ENCODE measurements around the gene WSCD2. TPM values are rescaled to one million over a fixed set of nuclear protein-coding genes. Genes with fewer than 3 reads are reported as not detected.
"Not testable (repeated sequence)": the region's sequence is repeated elsewhere in the genome, so short reads cannot be mapped to it uniquely, and the experiment has no call there.

Gene WSCD2
- total RNA-seq, 2 experiments from 2014 or later, result not detected

- Mint-ChIP-seq H3K4me3 (no peak overlapping the region), H3K36me3 (ENCODE audit: low read depth) (no peaks in the 10 kb centered on the region), H3K4me1 (no peaks in the 10 kb centered on the region), H3K9me3 (no peaks in the 10 kb centered on the region), H3K27me3 (peaks cover 2% of the 10 kb centered on the region), H3K27ac (no peak overlapping the region)
- no peak for DNase-seq
- ChIA-PET POLR2A (no interaction called here), CTCF (interaction anchor here (1.2 kb wide), 1 partner anchor 14 kb away, joined by 3 read pairs; no protein-coding TSS in a partner anchor)
Observed at GRCh38 chr12:108207791-108208730, 79.0 kb downstream of the WSCD2 start.

- ChIA-PET CTCF (no interaction called here), POLR2A (no interaction called here)
- Mint-ChIP-seq H3K36me3 (ENCODE audit: low read depth) (no peaks in the 10 kb centered on the region), H3K27me3 (no peaks in the 10 kb centered on the region), H3K27ac (no peak overlapping the region), H3K9me3 (no peaks in the 10 kb centered on the region), H3K4me1 (no peaks in the 10 kb centered on the region), H3K4me3 (no peak overlapping the region)
- no peak for DNase-seq
Observed at GRCh38 chr12:108210001-108210400, 80.9 kb downstream of the WSCD2 start.

- Mint-ChIP-seq H3K4me1 (no peaks in the 10 kb centered on the region), H3K36me3 (ENCODE audit: low read depth) (no peaks in the 10 kb centered on the region), H3K27me3 (no peaks in the 10 kb centered on the region), H3K4me3 (no peak overlapping the region), H3K9me3 (no peaks in the 10 kb centered on the region), H3K27ac (no peak overlapping the region)
- ChIA-PET POLR2A (no interaction called here), CTCF (no interaction called here)
- no peak for DNase-seq
Observed at GRCh38 chr12:108211157-108211556, 82.1 kb downstream of the WSCD2 start.

- H3K4me1 Mint-ChIP-seq, result no peaks in the 10 kb centered on the region
- H3K27ac Mint-ChIP-seq, result no peak overlapping the region
- DNase-seq, result no peak
- no peak overlapping the region for H3K4me3 Mint-ChIP-seq
- no peaks in the 10 kb centered on the region for H3K36me3 Mint-ChIP-seq (ENCODE audit: low read depth)
- no peaks in the 10 kb centered on the region for H3K27me3 Mint-ChIP-seq
- H3K9me3 Mint-ChIP-seq, result no peaks in the 10 kb centered on the region
- ChIA-PET CTCF (interaction anchor here (0.8 kb wide), 1 partner anchor 23 kb away, joined by 3 read pairs; no protein-coding TSS in a partner anchor), POLR2A (no interaction called here)
Observed at GRCh38 chr12:108213871-108214445, 84.9 kb downstream of the WSCD2 start.

- Mint-ChIP-seq H3K27me3 (no peaks in the 10 kb centered on the region), H3K27ac (no peak overlapping the region), H3K4me3 (no peak overlapping the region), H3K36me3 (ENCODE audit: low read depth) (no peaks in the 10 kb centered on the region), H3K4me1 (no peaks in the 10 kb centered on the region), H3K9me3 (no peaks in the 10 kb centered on the region)
- DNase-seq, result peak; percentile 27
- POLR2A ChIA-PET, result no interaction called here
- CTCF ChIA-PET, result no interaction called here
Observed at GRCh38 chr12:108214486-108214885, 85.4 kb downstream of the WSCD2 start.

GRCh38 chr12:108215458-108215857 is 86.4 kb downstream of the WSCD2 start:
- no peak overlapping the region for H3K27ac Mint-ChIP-seq
- ChIA-PET CTCF (no interaction called here), POLR2A (no interaction called here)
- no peaks in the 10 kb centered on the region for H3K36me3 Mint-ChIP-seq (ENCODE audit: low read depth)
- DNase-seq, result no peak
- no peak overlapping the region for H3K4me3 Mint-ChIP-seq
- H3K9me3 Mint-ChIP-seq, result no peaks in the 10 kb centered on the region
- H3K27me3 Mint-ChIP-seq, result no peaks in the 10 kb centered on the region
- H3K4me1 Mint-ChIP-seq, result no peaks in the 10 kb centered on the region

- ChIA-PET CTCF (no interaction called here), POLR2A (no interaction called here)
- Mint-ChIP-seq H3K27me3 (no peaks in the 10 kb centered on the region), H3K36me3 (ENCODE audit: low read depth) (no peaks in the 10 kb centered on the region), H3K4me3 (no peak overlapping the region), H3K27ac (no peak overlapping the region), H3K9me3 (no peaks in the 10 kb centered on the region), H3K4me1 (no peaks in the 10 kb centered on the region)
- DNase-seq, result no peak
Observed at GRCh38 chr12:108218921-108219320, 89.8 kb downstream of the WSCD2 start.

GRCh38 chr12:108225101-108225500 is 96.0 kb downstream of the WSCD2 start:
- H3K27ac Mint-ChIP-seq; H3K9me3 Mint-ChIP-seq; H3K4me3 Mint-ChIP-seq; DNase-seq; H3K4me1 Mint-ChIP-seq; H3K36me3 Mint-ChIP-seq (ENCODE audit: low read depth); POLR2A ChIA-PET; CTCF ChIA-PET; H3K27me3 Mint-ChIP-seq: not testable (repeated sequence)

- Mint-ChIP-seq H3K4me3 (no peak overlapping the region), H3K36me3 (ENCODE audit: low read depth) (no peaks in the 10 kb centered on the region), H3K4me1 (no peaks in the 10 kb centered on the region), H3K9me3 (peaks cover 2% of the 10 kb centered on the region), H3K27ac (no peak overlapping the region), H3K27me3 (no peaks in the 10 kb centered on the region)
- ChIA-PET CTCF (no interaction called here), POLR2A (no interaction called here)
- no peak for DNase-seq
Observed at GRCh38 chr12:108226866-108227265, 97.8 kb downstream of the WSCD2 start.

- Mint-ChIP-seq H3K27ac (no peak overlapping the region), H3K4me1 (no peaks in the 10 kb centered on the region), H3K4me3 (no peak overlapping the region), H3K36me3 (ENCODE audit: low read depth) (no peaks in the 10 kb centered on the region), H3K9me3 (peaks cover 2% of the 10 kb centered on the region), H3K27me3 (no peaks in the 10 kb centered on the region)
- DNase-seq, result no peak
- ChIA-PET POLR2A (no interaction called here), CTCF (no interaction called here)
Observed at GRCh38 chr12:108228746-108229145, 99.7 kb downstream of the WSCD2 start.

GRCh38 chr12:108231109-108231905 is 102.2 kb downstream of the WSCD2 start:
- Mint-ChIP-seq H3K9me3 (no peaks in the 10 kb centered on the region), H3K4me3 (no peak overlapping the region), H3K36me3 (ENCODE audit: low read depth) (no peaks in the 10 kb centered on the region), H3K27ac (no peak overlapping the region), H3K4me1 (no peaks in the 10 kb centered on the region), H3K27me3 (no peaks in the 10 kb centered on the region)
- ChIA-PET CTCF (no interaction called here), POLR2A (no interaction called here)
- DNase-seq, result no peak

GRCh38 chr12:108231909-108232434 is 102.9 kb downstream of the WSCD2 start:
- Mint-ChIP-seq H3K9me3 (no peaks in the 10 kb centered on the region), H3K4me1 (no peaks in the 10 kb centered on the region), H3K27me3 (peaks cover 2% of the 10 kb centered on the region), H3K4me3 (no peak overlapping the region), H3K36me3 (ENCODE audit: low read depth) (no peaks in the 10 kb centered on the region), H3K27ac (no peak overlapping the region)
- ChIA-PET CTCF (no interaction called here), POLR2A (no interaction called here)
- no peak for DNase-seq

- no peak for DNase-seq
- no peak overlapping the region for H3K27ac Mint-ChIP-seq
- H3K36me3 Mint-ChIP-seq (ENCODE audit: low read depth), result no peaks in the 10 kb centered on the region
- ChIA-PET POLR2A (no interaction called here), CTCF (no interaction called here)
- no peaks in the 10 kb centered on the region for H3K9me3 Mint-ChIP-seq
- H3K4me1 Mint-ChIP-seq, result no peaks in the 10 kb centered on the region
- H3K27me3 Mint-ChIP-seq, result peaks cover 2% of the 10 kb centered on the region
- H3K4me3 Mint-ChIP-seq, result no peak overlapping the region
Observed at GRCh38 chr12:108232565-108232964, 103.5 kb downstream of the WSCD2 start.
